ENCODE measurements around the gene MSL1. TPM values are rescaled to one million over a fixed set of nuclear protein-coding genes. Genes with fewer than 3 reads are reported as not detected.

MSL1 gene
- total and polyA plus RNA-seq, 2 of the 13 experiments (the other 11 are each of a cell fraction or from before 2014, with no cell fraction given), result 63.8 to 88.5 TPM

DNA sequence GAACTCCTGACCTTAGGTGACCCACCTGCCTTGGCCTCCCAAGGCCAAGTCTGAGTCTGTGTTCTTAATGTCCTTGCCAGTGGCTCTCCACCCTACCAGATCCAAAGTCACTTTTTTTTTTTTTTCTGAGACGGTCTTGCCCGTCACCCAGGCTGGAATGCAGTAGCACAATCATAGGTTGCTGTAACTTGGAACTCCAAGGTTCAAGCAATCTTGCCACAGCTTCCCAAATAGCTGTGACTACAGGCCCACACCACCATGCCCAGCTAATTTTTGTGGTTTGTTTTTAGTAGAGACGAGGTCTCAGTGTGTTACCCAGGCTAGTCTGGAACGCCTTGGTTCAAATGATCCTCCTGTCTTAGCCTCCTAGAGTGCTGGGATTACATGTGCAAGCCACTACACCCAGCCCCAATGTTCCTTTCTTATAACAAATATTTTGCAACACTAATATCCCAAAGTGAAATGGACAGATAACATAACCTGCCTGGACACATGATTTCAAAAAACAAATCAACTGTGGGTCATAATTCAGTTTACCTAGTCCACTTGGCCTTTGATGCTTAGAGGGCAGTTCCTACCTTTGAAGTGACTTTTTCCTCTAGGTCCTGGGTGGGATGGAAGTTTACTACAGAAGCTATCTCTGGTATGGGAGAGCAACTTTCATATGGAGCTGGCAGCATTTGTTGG, 51.5 kb downstream of the MSL1 start (continued):
- TF ChIP-seq RARA (CRISPR knock-in tag; IDR thresholded peaks at IDR 0.05) (peak; percentile 77), ZSCAN29 (CRISPR knock-in tag; conservative IDR thresholded peaks at IDR 0.05) (no peak), SP1 (IDR thresholded peaks at IDR 0.05) (no peak), SP1 (CRISPR knock-in tag; IDR thresholded peaks at IDR 0.05) (0 out of 2 replicates have a peak, but pooled peaks have one; percentile 11), NFATC3 (CRISPR knock-in tag; IDR thresholded peaks at IDR 0.05) (no peak), ZNF33A (CRISPR knock-in tag; IDR thresholded peaks at IDR 0.05; ENCODE audit: borderline replicate concordance) (no peak), MEIS1 (CRISPR knock-in tag; IDR thresholded peaks at IDR 0.05; ENCODE audit: borderline replicate concordance) (no peak), PPARG (CRISPR knock-in tag; conservative IDR thresholded peaks at IDR 0.05) (peak; percentile 67; the same call in 1 of the 2 replicates), NFKBIZ (CRISPR knock-in tag; IDR thresholded peaks at IDR 0.05) (no peak), EED (CRISPR knock-in tag; IDR thresholded peaks at IDR 0.05) (no peak), ZSCAN25 (CRISPR knock-in tag; IDR thresholded peaks at IDR 0.05) (no peak), ZNF772 (CRISPR knock-in tag; IDR thresholded peaks at IDR 0.05) (no peak; the same call in 1 of the 2 replicates), HOXA5 (CRISPR knock-in tag; IDR thresholded peaks at IDR 0.05) (peak; percentile 25; the same call in 1 of the 2 replicates), NFIB (CRISPR knock-in tag; IDR thresholded peaks at IDR 0.05; ENCODE audit: borderline replicate concordance) (no peak), NKX3-1 (CRISPR knock-in tag; IDR thresholded peaks at IDR 0.05) (no peak), MTA1 (CRISPR knock-in tag; IDR thresholded peaks at IDR 0.05; ENCODE audit: borderline replicate concordance) (no peak), ZNF619 (CRISPR knock-in tag; IDR thresholded peaks at IDR 0.05) (no peak), NPAS2 (CRISPR knock-in tag; IDR thresholded peaks at IDR 0.05; ENCODE audit: borderline replicate concordance) (no peak), MAFG (CRISPR knock-in tag; IDR thresholded peaks at IDR 0.05) (no peak), CC2D1A (CRISPR knock-in tag; IDR thresholded peaks at IDR 0.05) (no peak), NFYC (CRISPR knock-in tag; IDR thresholded peaks at IDR 0.05) (no peak), FOXA3 (CRISPR knock-in tag; IDR thresholded peaks at IDR 0.05) (peak; percentile 86), ZNF546 (CRISPR knock-in tag; conservative IDR thresholded peaks at IDR 0.05) (no peak), ZNF256 (CRISPR knock-in tag; conservative IDR thresholded peaks at IDR 0.05) (no peak), ZFP62 (CRISPR knock-in tag; IDR thresholded peaks at IDR 0.05) (no peak), HES4 (CRISPR knock-in tag; IDR thresholded peaks at IDR 0.05; ENCODE audit: borderline replicate concordance) (no peak), ATF1 (CRISPR knock-in tag; IDR thresholded peaks at IDR 0.05) (no peak)
- TF ChIP-seq, protein P1, sequence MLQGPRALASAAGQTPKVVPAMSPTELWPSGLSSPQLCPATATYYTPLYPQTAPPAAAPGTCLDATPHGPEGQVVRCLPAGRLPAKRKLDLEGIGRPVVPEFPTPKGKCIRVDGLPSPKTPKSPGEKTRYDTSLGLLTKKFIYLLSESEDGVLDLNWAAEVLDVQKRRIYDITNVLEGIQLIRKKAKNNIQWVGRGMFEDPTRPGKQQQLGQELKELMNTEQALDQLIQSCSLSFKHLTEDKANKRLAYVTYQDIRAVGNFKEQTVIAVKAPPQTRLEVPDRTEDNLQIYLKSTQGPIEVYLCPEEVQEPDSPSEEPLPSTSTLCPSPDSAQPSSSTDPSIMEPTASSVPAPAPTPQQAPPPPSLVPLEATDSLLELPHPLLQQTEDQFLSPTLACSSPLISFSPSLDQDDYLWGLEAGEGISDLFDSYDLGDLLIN (CRISPR knock-in tag; IDR thresholded peaks at IDR 0.05; ENCODE audit: borderline replicate concordance), result no peak
- TF ChIP-seq, protein P2, sequence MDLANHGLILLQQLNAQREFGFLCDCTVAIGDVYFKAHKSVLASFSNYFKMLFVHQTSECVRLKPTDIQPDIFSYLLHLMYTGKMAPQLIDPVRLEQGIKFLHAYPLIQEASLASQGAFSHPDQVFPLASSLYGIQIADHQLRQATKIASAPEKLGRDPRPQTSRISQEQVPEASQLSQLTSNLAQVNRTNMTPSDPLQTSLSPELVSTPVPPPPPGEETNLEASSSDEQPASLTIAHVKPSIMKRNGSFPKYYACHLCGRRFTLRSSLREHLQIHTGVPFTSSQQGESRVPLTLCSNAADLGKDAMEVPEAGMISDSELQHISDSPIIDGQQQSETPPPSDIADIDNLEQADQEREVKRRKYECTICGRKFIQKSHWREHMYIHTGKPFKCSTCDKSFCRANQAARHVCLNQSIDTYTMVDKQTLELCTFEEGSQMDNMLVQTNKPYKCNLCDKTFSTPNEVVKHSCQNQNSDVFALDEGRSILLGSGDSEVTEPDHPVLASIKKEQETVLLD (CRISPR knock-in tag; IDR thresholded peaks at IDR 0.05; ENCODE audit: low read depth), result no peak
- TF ChIP-seq, protein P3, sequence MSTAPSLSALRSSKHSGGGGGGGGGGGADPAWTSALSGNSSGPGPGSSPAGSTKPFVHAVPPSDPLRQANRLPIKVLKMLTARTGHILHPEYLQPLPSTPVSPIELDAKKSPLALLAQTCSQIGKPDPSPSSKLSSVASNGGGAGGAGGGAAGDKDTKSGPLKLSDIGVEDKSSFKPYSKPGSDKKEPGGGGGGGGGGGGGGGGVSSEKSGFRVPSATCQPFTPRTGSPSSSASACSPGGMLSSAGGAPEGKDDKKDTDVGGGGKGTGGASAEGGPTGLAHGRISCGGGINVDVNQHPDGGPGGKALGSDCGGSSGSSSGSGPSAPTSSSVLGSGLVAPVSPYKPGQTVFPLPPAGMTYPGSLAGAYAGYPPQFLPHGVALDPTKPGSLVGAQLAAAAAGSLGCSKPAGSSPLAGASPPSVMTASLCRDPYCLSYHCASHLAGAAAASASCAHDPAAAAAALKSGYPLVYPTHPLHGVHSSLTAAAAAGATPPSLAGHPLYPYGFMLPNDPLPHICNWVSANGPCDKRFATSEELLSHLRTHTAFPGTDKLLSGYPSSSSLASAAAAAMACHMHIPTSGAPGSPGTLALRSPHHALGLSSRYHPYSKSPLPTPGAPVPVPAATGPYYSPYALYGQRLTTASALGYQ (CRISPR knock-in tag; IDR thresholded peaks at IDR 0.05), result peak; percentile 65; the same call in 1 of the 2 replicates
